GF-D8 (cell line): ENCODE results near the gene RTL10.
"Not testable (repeated sequence)": the region's sequence is repeated elsewhere in the genome, so short reads cannot be mapped to it uniquely, and the experiment has no call there.

ENCODE experiments used
- DNase-seq: peaks from one replicate; lab custom pipeline; 2025; lab: John Stamatoyannopoulos, UW

Gene RTL10

GRCh38 chr22:19889951-19890350, 35.3 kb upstream of the RTL10 start:
- no peak for DNase-seq

- DNase-seq, result no peak
These were observed 33.6 kb upstream of the RTL10 start for GRCh38 chr22:19888131-19888746.

- DNase-seq, result no peak
These were observed 32.7 kb upstream of the RTL10 start for GRCh38 chr22:19887256-19887985.

GRCh38 chr22:19886605-19887255, 32.1 kb upstream of the RTL10 start:
- peak; percentile 99 for DNase-seq

- DNase-seq, result no peak
These were observed 31.3 kb upstream of the RTL10 start for GRCh38 chr22:19885841-19886592.

GRCh38 chr22:19884954-19885751, 30.5 kb upstream of the RTL10 start:
- DNase-seq, result no peak

GRCh38 chr22:19884161-19884953, 29.7 kb upstream of the RTL10 start:
- no peak for DNase-seq

GRCh38 chr22:19883446-19883845, 28.8 kb upstream of the RTL10 start:
- DNase-seq, result not testable (repeated sequence)

GRCh38 chr22:19882446-19883381, 28.0 kb upstream of the RTL10 start:
- no peak for DNase-seq

GRCh38 chr22:19880786-19881569, 26.3 kb upstream of the RTL10 start:
- no peak for DNase-seq

GRCh38 chr22:19879992-19880785, 25.5 kb upstream of the RTL10 start:
- no peak for DNase-seq

- DNase-seq, result no peak
These were observed 24.9 kb upstream of the RTL10 start for GRCh38 chr22:19879643-19879991.

- DNase-seq, result no peak
These were observed 24.5 kb upstream of the RTL10 start for GRCh38 chr22:19879246-19879570.

GRCh38 chr22:19878461-19879245, 24.0 kb upstream of the RTL10 start:
- no peak for DNase-seq

GRCh38 chr22:19877626-19878339, 23.1 kb upstream of the RTL10 start:
- no peak for DNase-seq

GRCh38 chr22:19876941-19877625, 22.4 kb upstream of the RTL10 start:
- no peak for DNase-seq
